ENCODE data around the gene TRIM66. TPM values are rescaled to one million over a fixed set of nuclear protein-coding genes. Genes with fewer than 3 reads are reported as not detected.

Gene TRIM66
- 10 to 100 TPM; 28.1 to 28.2 TPM for total RNA-seq

GRCh38 chr11:8682303-8683114, at the start of gene TRIM66, which contains the start of gene RPL27A:
Gene TRIM66 (minus strand): TSS chr11:8682665. CDS start chr11:8672274, 10,391 bp downstream.
Gene RPL27A (plus strand): TSS chr11:8682792. CDS start chr11:8682814, 22 bp downstream.
- peaks cover 45% of the 10 kb centered on the region for H3K4me1 Mint-ChIP-seq (ENCODE audit: low read depth)
- H3K36me3 Mint-ChIP-seq (ENCODE audit: low read depth) = peaks cover 71% of the 10 kb centered on the region
- CTCF ChIA-PET = interaction anchor here (1.3 to 1.5 kb wide), 2 partner anchors 16 to 277 kb away, joined by 5 read pairs; no protein-coding TSS in a partner anchor

GRCh38 chr11:8731647-8732323, 49.3 kb upstream of the TRIM66 start:
- DNase-seq (no peak), ATAC-seq (no peak)
- CTCF ChIA-PET = no interaction called here
- peaks cover 2% of the 10 kb centered on the region for H3K4me1 Mint-ChIP-seq (ENCODE audit: low read depth)
- H3K9me3 Mint-ChIP-seq (ENCODE audit: insufficient read depth) = no peaks in the 10 kb centered on the region
- POLR2A ChIA-PET = no interaction called here
- no peak overlapping the region for H3K4me3 Mint-ChIP-seq
- H3K27me3 Mint-ChIP-seq (ENCODE audit: low read depth) = peaks cover 7% of the 10 kb centered on the region
- H3K36me3 Mint-ChIP-seq (ENCODE audit: low read depth) = no peaks in the 10 kb centered on the region
- H3K27ac Mint-ChIP-seq = no peak overlapping the region

More at GRCh38 chr11:8682303-8683114, at the start of gene TRIM66, which contains the start of gene RPL27A:
- peak within 1 kb of the TSS; percentile 95 for H3K4me3 Mint-ChIP-seq
- POLR2A ChIA-PET = interaction anchor here (0.7 to 2.2 kb wide), 24 partner anchors 8 to 1663 kb away, joined by 3 to 38 read pairs (median 5); partner anchors contain the start of genes AKIP1, EIF3F, TMEM9B and ZNF143
- peak within 1 kb of the TSS; percentile 97 for H3K27ac Mint-ChIP-seq
- no peaks in the 10 kb centered on the region for H3K27me3 Mint-ChIP-seq (ENCODE audit: low read depth)
- peak; percentile 98 for DNase-seq
- peak; percentile 96 for ATAC-seq
- H3K9me3 Mint-ChIP-seq (ENCODE audit: insufficient read depth) = no peaks in the 10 kb centered on the region

GRCh38 chr11:8730697-8731020, 48.2 kb upstream of the TRIM66 start:
- POLR2A ChIA-PET = no interaction called here
- peaks cover 2% of the 10 kb centered on the region for H3K4me1 Mint-ChIP-seq (ENCODE audit: low read depth)
- ATAC-seq = no peak
- no peak overlapping the region for H3K27ac Mint-ChIP-seq
- no peak for DNase-seq
- H3K9me3 Mint-ChIP-seq (ENCODE audit: insufficient read depth) = no peaks in the 10 kb centered on the region
- no peaks in the 10 kb centered on the region for H3K36me3 Mint-ChIP-seq (ENCODE audit: low read depth)
- peaks cover 7% of the 10 kb centered on the region for H3K27me3 Mint-ChIP-seq (ENCODE audit: low read depth)
- CTCF ChIA-PET = no interaction called here
- H3K4me3 Mint-ChIP-seq = no peak overlapping the region

- ChIA-PET POLR2A (no interaction called here), CTCF (no interaction called here)
- DNase-seq (no peak), ATAC-seq (no peak)
- Mint-ChIP-seq H3K9me3 (ENCODE audit: insufficient read depth) (no peaks in the 10 kb centered on the region), H3K36me3 (ENCODE audit: low read depth) (no peaks in the 10 kb centered on the region), H3K27me3 (ENCODE audit: low read depth) (peaks cover 7% of the 10 kb centered on the region), H3K4me1 (ENCODE audit: low read depth) (peaks cover 2% of the 10 kb centered on the region), H3K4me3 (no peak overlapping the region), H3K27ac (no peak overlapping the region)
Measured at GRCh38 chr11:8729837-8730696, 47.6 kb upstream of the TRIM66 start.

- Mint-ChIP-seq H3K4me1 (ENCODE audit: low read depth) (peaks cover 2% of the 10 kb centered on the region), H3K9me3 (ENCODE audit: insufficient read depth) (no peaks in the 10 kb centered on the region), H3K36me3 (ENCODE audit: low read depth) (no peaks in the 10 kb centered on the region), H3K4me3 (no peak overlapping the region), H3K27ac (no peak overlapping the region), H3K27me3 (ENCODE audit: low read depth) (peaks cover 7% of the 10 kb centered on the region)
- CTCF ChIA-PET = no interaction called here
- DNase-seq (no peak), ATAC-seq (no peak)
- POLR2A ChIA-PET = no interaction called here
Measured at GRCh38 chr11:8729067-8729466, 46.6 kb upstream of the TRIM66 start.

- CTCF ChIA-PET = no interaction called here
- no peak for ATAC-seq
- H3K4me3 Mint-ChIP-seq = no peak overlapping the region
- H3K4me1 Mint-ChIP-seq (ENCODE audit: low read depth) = peaks cover 2% of the 10 kb centered on the region
- POLR2A ChIA-PET = no interaction called here
- H3K27ac Mint-ChIP-seq = no peak overlapping the region
- H3K27me3 Mint-ChIP-seq (ENCODE audit: low read depth) = peaks cover 7% of the 10 kb centered on the region
- H3K9me3 Mint-ChIP-seq (ENCODE audit: insufficient read depth) = no peaks in the 10 kb centered on the region
- DNase-seq = no peak
- H3K36me3 Mint-ChIP-seq (ENCODE audit: low read depth) = no peaks in the 10 kb centered on the region
Measured at GRCh38 chr11:8728563-8728962, 46.1 kb upstream of the TRIM66 start.

GRCh38 chr11:8726395-8726794, 43.9 kb upstream of the TRIM66 start:
- ATAC-seq (no peak), DNase-seq (no peak)
- H3K36me3 Mint-ChIP-seq (ENCODE audit: low read depth) = no peaks in the 10 kb centered on the region
- no peak overlapping the region for H3K27ac Mint-ChIP-seq
- H3K9me3 Mint-ChIP-seq (ENCODE audit: insufficient read depth) = no peaks in the 10 kb centered on the region
- no peak overlapping the region for H3K4me3 Mint-ChIP-seq
- H3K27me3 Mint-ChIP-seq (ENCODE audit: low read depth) = peaks cover 7% of the 10 kb centered on the region
- POLR2A ChIA-PET = no interaction called here
- no peaks in the 10 kb centered on the region for H3K4me1 Mint-ChIP-seq (ENCODE audit: low read depth)
- CTCF ChIA-PET = no interaction called here

- CTCF ChIA-PET = no interaction called here
- H3K4me1 Mint-ChIP-seq (ENCODE audit: low read depth) = no peaks in the 10 kb centered on the region
- H3K36me3 Mint-ChIP-seq (ENCODE audit: low read depth) = no peaks in the 10 kb centered on the region
- peaks cover 13% of the 10 kb centered on the region for H3K27me3 Mint-ChIP-seq (ENCODE audit: low read depth)
- ATAC-seq = no peak
- POLR2A ChIA-PET = no interaction called here
- no peak overlapping the region for H3K4me3 Mint-ChIP-seq
- no peak overlapping the region for H3K27ac Mint-ChIP-seq
- no peaks in the 10 kb centered on the region for H3K9me3 Mint-ChIP-seq (ENCODE audit: insufficient read depth)
- no peak for DNase-seq
Measured at GRCh38 chr11:8724682-8725081, 42.2 kb upstream of the TRIM66 start.

GRCh38 chr11:8723711-8724110, 41.2 kb upstream of the TRIM66 start:
- ATAC-seq = no peak
- no peak for DNase-seq
- H3K9me3 Mint-ChIP-seq (ENCODE audit: insufficient read depth) = no peaks in the 10 kb centered on the region
- no peak overlapping the region for H3K27ac Mint-ChIP-seq
- no peaks in the 10 kb centered on the region for H3K36me3 Mint-ChIP-seq (ENCODE audit: low read depth)
- no peaks in the 10 kb centered on the region for H3K4me1 Mint-ChIP-seq (ENCODE audit: low read depth)
- ChIA-PET CTCF (no interaction called here), POLR2A (no interaction called here)
- no peak overlapping the region for H3K4me3 Mint-ChIP-seq
- peaks cover 13% of the 10 kb centered on the region for H3K27me3 Mint-ChIP-seq (ENCODE audit: low read depth)

- Mint-ChIP-seq H3K36me3 (ENCODE audit: low read depth) (no peaks in the 10 kb centered on the region), H3K9me3 (ENCODE audit: insufficient read depth) (no peaks in the 10 kb centered on the region), H3K4me3 (no peak overlapping the region), H3K27me3 (ENCODE audit: low read depth) (peaks cover 11% of the 10 kb centered on the region), H3K27ac (no peak overlapping the region), H3K4me1 (ENCODE audit: low read depth) (no peaks in the 10 kb centered on the region)
- POLR2A ChIA-PET = no interaction called here
- ATAC-seq = no peak
- no peak for DNase-seq
- CTCF ChIA-PET = no interaction called here
Measured at GRCh38 chr11:8722809-8723208, 40.3 kb upstream of the TRIM66 start.

- H3K4me3 Mint-ChIP-seq = no peak overlapping the region
- DNase-seq = no peak
- H3K27ac Mint-ChIP-seq = no peak overlapping the region
- ChIA-PET CTCF (no interaction called here), POLR2A (no interaction called here)
- ATAC-seq = no peak
- H3K36me3 Mint-ChIP-seq (ENCODE audit: low read depth) = no peaks in the 10 kb centered on the region
- H3K9me3 Mint-ChIP-seq (ENCODE audit: insufficient read depth) = no peaks in the 10 kb centered on the region
- peaks cover 7% of the 10 kb centered on the region for H3K4me1 Mint-ChIP-seq (ENCODE audit: low read depth)
- H3K27me3 Mint-ChIP-seq (ENCODE audit: low read depth) = peaks cover 6% of the 10 kb centered on the region
Measured at GRCh38 chr11:8721609-8722500, 39.4 kb upstream of the TRIM66 start.

Data from activated CD8-positive, alpha-beta T cell treated with anti-CD3 and anti-CD28 coated beads, Interleukin-2, amount 10 ng/mL, durations not matched to agents 7 days and 5 days (primary cell).